Activated B cell treated with CpG ODN at 0.5 μM for 24 hours (primary cell): ENCODE data around the gene CALHM2. TPM values are rescaled to one million over a fixed set of nuclear protein-coding genes. Genes with fewer than 3 reads are reported as not detected.

ENCODE experiments used
- ATAC-seq: fragments of 200-7000 bp; cut with Tn5 transposase; one replicate; pipeline ENCODE4 v1.10.0; 2021; ENCODE audit warnings: low read depth, mild to moderate bottlenecking, moderate library complexity
- CTCF ChIA-PET: fragments of 350-600 bp; sonication (Branson Sonifier 250); formaldehyde crosslinking; loops from one replicate; lab custom pipeline; 2021; ENCODE audit warnings: antibody characterized with exemption; lab: Charles Lee
- POLR2A ChIA-PET: fragments of 350-600 bp; sonication (Branson Sonifier 250); formaldehyde crosslinking; loops from one replicate; lab custom pipeline; 2021; ENCODE audit warnings: antibody characterized with exemption; lab: Charles Lee
- DNase-seq: peaks from one replicate; pipeline ENCODE4 v3.0.0; 2022
- H3K27ac Mint-ChIP-seq: one replicate; pipeline ENCODE4 v1.8.0; 2020; ENCODE audit warnings: mixed read lengths
- H3K27me3 Mint-ChIP-seq: one replicate; pipeline ENCODE4 v1.8.0; 2021; ENCODE audit warnings: mixed read lengths
- H3K36me3 Mint-ChIP-seq: one replicate; pipeline ENCODE4 v1.8.0; 2021; ENCODE audit warnings: low read depth, mixed read lengths
- H3K4me1 Mint-ChIP-seq: one replicate; pipeline ENCODE4 v1.8.0; 2021; ENCODE audit warnings: mixed read lengths
- H3K4me3 Mint-ChIP-seq: one replicate; pipeline ENCODE4 v1.8.0; 2020; ENCODE audit warnings: mild to moderate bottlenecking, mixed read lengths
- H3K9me3 Mint-ChIP-seq: one replicate; pipeline ENCODE4 v1.8.0; 2020; ENCODE audit warnings: mixed read lengths
- CTCF ChIP-seq: fragments of 200-600 bp; IDR thresholded peaks from one replicate; pipeline ENCODE4 v1.8.0; 2022; ENCODE audit warnings: antibody characterized with exemption, mild to moderate bottlenecking
- intact Hi-C: fragments of 100-400 bp; cut with micrococcal nuclease; formaldehyde crosslinking; loops from one replicate; pipeline ENCODE4 v1.15.1; 2024
- total RNA-seq: library from RNA; stranded (reverse); gene quantifications from 2 replicates; pipeline ENCODE4 v1.2.3, GENCODE V29; 2022

Gene CALHM2
- total RNA-seq, 1 donor from 2014 or later, result 17.5 TPM

DNA sequence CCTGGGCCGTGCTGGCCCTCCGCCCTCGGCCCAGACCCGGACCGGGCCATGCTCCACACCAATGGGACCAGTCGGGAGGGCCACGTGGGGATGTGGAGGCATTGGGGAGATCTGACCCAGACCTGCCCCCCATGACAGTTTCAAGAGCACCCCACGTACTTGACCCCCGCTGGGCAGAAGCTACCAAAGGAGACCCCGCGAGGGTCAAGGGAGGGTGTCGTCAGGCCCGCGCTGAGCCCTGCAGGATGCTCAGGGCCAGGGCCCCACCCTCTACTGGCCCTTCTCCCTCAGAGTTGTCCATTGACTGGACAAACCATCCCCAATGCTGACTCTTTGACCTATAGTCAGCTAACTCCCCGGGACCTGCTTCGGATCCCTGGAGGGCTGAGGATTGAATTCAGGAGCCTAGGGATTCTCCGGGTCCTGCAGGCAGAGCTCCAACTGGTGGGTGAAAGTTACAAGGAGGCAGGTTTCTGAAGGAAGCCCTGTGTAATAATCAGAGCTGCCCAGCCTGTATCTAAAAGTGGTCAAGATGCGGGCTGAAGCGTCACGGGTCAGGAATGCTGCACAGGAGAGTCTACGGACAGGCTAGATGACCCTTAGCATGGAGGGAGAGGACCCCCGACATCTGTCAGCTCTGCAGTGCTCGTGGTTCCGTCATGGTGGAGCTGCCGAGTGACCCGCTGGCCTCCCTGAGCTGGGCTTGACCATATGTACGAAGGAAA, 498 bp upstream of the CALHM2 start:
- peaks cover 23% of the 10 kb centered on the region for H3K36me3 Mint-ChIP-seq
- peaks cover 2% of the 10 kb centered on the region for H3K27me3 Mint-ChIP-seq
- TF ChIP-seq CTCF, result no peak
- H3K27ac Mint-ChIP-seq, result peak overlapping the region; percentile 65
- POLR2A ChIA-PET, result interaction anchor here (0.5 to 5.9 kb wide), 8 partner anchors 10 to 680 kb away, joined by 3 to 58 read pairs (median 4); no protein-coding TSS in a partner anchor
- H3K4me1 Mint-ChIP-seq, result peaks cover 46% of the 10 kb centered on the region
- H3K4me3 Mint-ChIP-seq, result peak overlapping the region; percentile 90
- no peaks in the 10 kb centered on the region for H3K9me3 Mint-ChIP-seq
- DNase-seq, result no peak
- intact Hi-C loops, result loop anchor here (1.0 to 5.0 kb wide), 3 partner anchors 19 to 35 kb away; no protein-coding TSS in a partner anchor
- ATAC-seq, result no peak
- CTCF ChIA-PET, result interaction anchor here (0.9 to 3.7 kb wide), 6 partner anchors 17 to 30 kb away, joined by 3 to 19 read pairs (median 7); no protein-coding TSS in a partner anchor

GRCh38 chr10:103451091-103451813, 918 bp downstream of the CALHM2 start:
- ChIA-PET CTCF (interaction anchor here (1.4 to 3.7 kb wide), 4 partner anchors 20 to 32 kb away, joined by 6 to 19 read pairs (median 9); no protein-coding TSS in a partner anchor), POLR2A (interaction anchor here (0.6 to 5.9 kb wide), 6 partner anchors 14 to 94 kb away, joined by 3 to 58 read pairs (median 4); no protein-coding TSS in a partner anchor)
- Mint-ChIP-seq H3K9me3 (no peaks in the 10 kb centered on the region), H3K36me3 (peaks cover 35% of the 10 kb centered on the region), H3K27ac (peak overlapping the region; percentile 85), H3K4me1 (peaks cover 46% of the 10 kb centered on the region), H3K4me3 (peak overlapping the region; percentile 90), H3K27me3 (peaks cover 2% of the 10 kb centered on the region)
- no peak for TF ChIP-seq CTCF
- DNase-seq (no peak), ATAC-seq (peak; percentile 33)
- intact Hi-C loops, result loop anchor here (5.0 kb wide), 1 partner anchor 34 kb away; no protein-coding TSS in a partner anchor

DNA sequence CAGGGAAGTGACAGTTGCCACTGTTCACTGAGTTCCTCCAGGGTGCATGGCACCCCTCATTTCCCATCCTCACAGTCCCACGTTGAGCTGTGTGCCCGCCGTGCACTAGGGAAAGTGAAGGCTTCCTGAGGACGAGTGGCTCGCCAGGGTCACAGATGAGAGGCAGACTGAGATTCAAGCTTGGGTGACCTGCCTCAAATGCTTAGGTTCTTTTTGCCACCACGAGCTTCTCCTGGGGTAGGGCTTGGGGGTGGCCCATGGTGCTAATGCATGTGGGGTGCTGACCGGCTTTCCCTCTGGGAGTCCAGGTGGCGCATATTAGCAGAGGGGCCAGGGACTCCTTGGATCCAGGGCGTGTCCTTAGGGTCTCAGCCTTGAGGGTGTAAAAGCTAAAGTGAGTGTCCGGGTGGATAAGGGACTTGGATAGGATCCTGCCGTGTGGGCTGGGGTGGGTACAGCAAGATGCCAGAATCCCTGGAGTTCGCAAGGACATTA, 1.9 kb downstream of the CALHM2 start:
- Mint-ChIP-seq H3K27me3 (peaks cover 2% of the 10 kb centered on the region), H3K36me3 (peaks cover 45% of the 10 kb centered on the region), H3K27ac (peak overlapping the region; percentile 85), H3K9me3 (no peaks in the 10 kb centered on the region), H3K4me1 (peaks cover 46% of the 10 kb centered on the region), H3K4me3 (peak overlapping the region; percentile 90)
- POLR2A ChIA-PET, result interaction anchor here (3.4 to 5.9 kb wide), 2 partner anchors 17 to 21 kb away, joined by 17 to 58 read pairs; no protein-coding TSS in a partner anchor
- DNase-seq (no peak), ATAC-seq (no peak)
- TF ChIP-seq CTCF, result no peak
- intact Hi-C loops, result loop anchor here (5.0 kb wide), 1 partner anchor 33 kb away; no protein-coding TSS in a partner anchor
- CTCF ChIA-PET, result interaction anchor here (1.1 to 3.7 kb wide), 2 partner anchors 26 to 34 kb away, joined by 3 to 19 read pairs; no protein-coding TSS in a partner anchor

GRCh38 chr10:103449208-103450144, 2.7 kb downstream of the CALHM2 start:
- Mint-ChIP-seq H3K36me3 (peaks cover 52% of the 10 kb centered on the region), H3K27me3 (no peaks in the 10 kb centered on the region), H3K9me3 (no peaks in the 10 kb centered on the region), H3K4me1 (peaks cover 46% of the 10 kb centered on the region), H3K4me3 (peak overlapping the region; percentile 15), H3K27ac (peak overlapping the region; percentile 61)
- ATAC-seq (no peak), DNase-seq (no peak)
- CTCF ChIA-PET, result interaction anchor here (1.1 to 3.7 kb wide), 2 partner anchors 27 to 33 kb away, joined by 3 to 19 read pairs; no protein-coding TSS in a partner anchor
- intact Hi-C loops, result loop anchor here (5.0 kb wide), 1 partner anchor 32 kb away; no protein-coding TSS in a partner anchor
- TF ChIP-seq CTCF, result no peak
- POLR2A ChIA-PET, result interaction anchor here (3.4 kb wide), 1 partner anchor 18 kb away, joined by 17 read pairs; no protein-coding TSS in a partner anchor
